ENCODE results near the gene VWA3B.
"Not testable (repeated sequence)": the region's sequence is repeated elsewhere in the genome, so short reads cannot be mapped to it uniquely, and the experiment has no call there.

Gene VWA3B

DNA sequence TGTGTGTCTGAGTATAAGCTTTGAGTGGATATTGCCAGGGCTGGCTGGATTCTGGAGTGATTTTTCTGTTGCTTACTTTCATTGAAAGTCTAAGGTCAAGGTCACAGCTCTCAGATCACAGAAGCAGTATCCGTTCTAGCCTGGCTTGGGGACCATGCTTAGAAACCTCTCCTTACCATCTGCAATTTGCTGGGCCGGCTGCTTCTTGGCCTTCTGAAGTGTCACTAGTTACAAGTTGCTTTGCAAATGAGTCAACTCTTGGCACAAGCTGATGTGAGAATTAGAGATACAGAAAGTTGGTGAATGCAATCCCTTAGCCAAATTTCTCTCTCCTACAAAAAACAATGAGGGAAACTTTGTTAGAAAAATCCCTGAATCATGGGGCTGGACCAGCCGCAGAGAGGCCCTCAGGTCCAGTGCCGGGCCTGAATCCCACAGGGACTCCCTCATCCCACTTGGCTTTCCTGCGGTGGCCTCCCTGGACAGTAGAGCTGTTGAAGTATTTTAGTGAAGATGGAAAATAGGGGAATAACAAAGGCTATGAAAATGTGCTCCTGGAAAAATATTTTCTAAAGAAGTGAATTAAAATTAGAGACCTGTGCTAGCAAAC, 166.6 kb downstream of the VWA3B start:
- DNase-seq: no peak

DNA sequence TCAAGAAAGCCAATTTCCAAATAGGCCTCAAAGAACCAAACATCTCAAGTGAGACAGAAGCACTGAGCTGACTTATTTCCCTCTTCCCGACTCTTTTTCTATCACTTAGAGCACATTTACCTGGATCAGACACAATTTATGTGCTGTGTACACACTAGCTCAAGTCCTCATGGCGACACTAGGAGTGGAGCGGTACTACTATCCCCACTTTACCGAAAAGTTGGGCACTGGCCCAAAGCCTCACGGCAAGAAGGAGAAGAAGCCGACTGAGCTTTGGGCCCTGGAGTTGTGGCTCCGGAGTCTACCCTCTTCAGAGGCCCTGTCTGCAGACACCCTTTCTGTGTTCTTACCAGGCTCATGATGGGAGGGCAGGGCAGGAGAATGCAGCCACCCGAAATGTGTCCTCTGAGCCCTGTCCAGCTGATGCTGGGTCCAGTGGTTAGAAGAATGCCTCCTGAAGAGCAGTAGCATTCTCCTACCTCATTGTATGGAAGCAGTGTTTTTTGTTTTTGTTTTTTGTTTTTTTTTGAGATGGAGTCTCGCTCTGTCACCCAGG, 167.6 kb downstream of the VWA3B start:
- DNase-seq: no peak

DNA sequence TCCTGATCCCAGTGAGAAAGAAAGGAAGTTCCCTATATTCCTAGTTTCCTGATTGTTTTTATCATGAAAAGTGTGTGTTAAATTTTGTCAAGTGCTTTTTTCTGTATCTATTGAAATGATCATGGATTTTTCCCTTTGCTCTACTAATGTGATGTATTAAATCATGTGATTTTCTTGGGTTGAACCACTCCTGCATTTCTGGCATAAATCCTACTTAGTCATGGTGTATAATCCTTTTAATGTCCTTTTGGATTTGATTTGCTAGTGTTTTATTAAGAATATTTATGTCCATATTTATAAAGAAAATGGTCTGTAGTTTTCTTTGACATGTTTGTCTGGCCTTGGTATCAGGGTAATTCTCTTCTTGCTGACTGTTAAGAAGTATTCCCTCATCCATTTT, 171.9 kb downstream of the VWA3B start:
- DNase-seq: no peak

DNA sequence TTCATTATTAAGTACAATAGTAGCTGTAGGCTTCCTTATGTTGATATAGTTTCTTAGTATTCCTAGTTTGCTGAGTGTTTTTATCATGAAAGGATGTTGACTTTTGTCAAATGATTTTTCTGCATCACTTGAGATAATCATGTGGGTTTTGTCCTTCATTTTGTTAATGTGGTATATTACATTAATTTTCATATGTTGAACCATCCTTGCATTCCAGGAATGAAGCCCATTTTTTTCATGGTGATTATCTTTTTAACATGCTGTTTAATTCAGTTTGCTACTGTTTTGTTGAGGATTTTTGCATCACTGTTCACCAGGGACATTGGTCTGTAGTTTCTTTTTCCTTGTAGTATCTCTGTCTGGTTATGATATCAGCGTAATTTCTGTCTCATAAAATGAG, 176.4 kb downstream of the VWA3B start:
- no peak for DNase-seq

DNA sequence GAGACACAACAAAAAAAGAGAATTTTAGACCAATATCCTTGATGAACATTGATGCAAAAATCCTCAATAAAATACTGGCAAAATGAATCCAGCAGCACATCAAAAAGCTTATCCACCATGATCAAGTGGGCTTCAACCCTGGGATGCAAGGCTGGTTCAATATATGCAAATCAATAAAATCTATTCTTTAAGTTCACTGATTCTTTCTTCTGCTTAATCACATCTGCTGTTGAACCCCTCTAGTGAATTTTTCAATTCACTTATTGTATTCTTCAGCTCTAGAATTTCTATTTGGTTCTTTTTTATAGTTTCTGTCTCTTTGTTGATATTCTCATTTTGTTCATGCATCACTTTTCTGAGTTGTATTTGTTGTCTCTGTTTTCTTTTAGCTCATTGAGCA, 181.3 kb downstream of the VWA3B start:
- DNase-seq: not testable (repeated sequence)

DNA sequence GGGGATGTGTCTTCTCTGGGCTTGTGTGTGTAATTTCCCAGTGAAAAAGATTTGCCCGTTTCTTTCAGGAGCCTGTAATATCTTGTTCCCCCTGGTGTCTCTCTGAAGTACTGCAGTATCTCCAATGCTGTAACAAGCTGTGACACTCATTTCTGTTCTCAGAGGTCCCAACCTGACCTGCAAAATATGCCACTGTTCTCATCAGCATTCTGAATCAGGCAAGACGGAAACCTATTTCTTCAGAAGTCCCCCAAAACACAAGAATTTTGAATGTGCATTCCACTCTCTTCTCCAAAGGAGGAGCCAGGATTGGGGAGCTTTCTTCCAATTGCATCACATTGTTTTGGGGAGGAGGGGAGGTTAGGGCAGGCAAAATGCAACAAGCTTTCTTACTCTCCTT, 182.3 kb downstream of the VWA3B start:
- DNase-seq: peak; percentile 23

DNA sequence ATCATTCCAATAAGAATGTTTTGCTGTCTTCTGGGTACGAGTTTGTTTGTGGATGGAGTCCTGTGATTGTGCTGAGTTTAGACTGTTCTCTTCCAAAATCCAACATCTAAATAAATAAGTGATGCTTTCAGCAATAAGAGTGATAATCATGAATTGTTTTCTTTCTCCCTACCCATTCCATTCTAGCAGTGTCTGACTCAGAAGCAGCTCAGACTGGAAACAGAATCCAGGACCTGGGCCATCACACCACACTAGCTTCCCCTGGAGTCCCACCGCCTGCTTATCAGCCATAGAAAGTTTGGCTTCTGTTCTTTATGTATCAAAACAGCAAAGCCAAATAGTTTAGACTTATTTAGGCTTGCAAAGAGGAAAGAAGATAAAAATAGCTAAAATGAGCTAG, 182.9 kb downstream of the VWA3B start:
- no peak for DNase-seq

DNA sequence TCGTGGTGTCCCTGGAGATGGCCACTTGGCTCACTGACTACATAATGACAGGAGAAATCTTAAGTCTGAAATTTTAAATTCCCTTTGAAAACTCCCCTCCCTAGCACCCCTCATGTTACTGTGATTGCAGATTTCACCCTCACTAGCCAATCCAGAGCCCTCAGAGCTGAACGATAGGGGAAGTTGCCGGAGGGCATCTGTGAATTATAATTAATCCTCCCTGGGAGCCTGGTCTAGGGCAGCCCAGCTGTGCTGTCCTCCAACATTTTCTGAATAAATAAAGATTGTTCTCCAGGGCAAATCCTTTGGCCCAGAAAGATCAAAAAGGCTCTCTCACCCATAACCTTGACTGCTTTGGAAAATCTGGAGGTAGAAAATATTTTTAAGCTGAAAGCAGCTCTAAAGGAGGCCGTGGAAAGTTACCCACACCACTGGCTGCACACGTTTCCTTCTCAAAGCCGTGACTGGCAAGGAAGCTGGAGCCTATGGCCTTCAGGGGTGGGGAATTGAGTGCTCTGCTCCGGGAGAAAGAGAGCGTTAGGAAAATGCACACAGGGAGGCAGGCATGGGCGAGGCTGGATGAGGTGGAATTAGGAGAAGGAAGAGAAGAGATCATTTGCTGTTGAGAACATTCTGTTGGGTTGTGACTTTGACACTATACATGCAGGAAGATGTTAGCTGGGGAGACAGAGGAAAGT, 190.3 kb downstream of the VWA3B start:
- DNase-seq: no peak

DNA sequence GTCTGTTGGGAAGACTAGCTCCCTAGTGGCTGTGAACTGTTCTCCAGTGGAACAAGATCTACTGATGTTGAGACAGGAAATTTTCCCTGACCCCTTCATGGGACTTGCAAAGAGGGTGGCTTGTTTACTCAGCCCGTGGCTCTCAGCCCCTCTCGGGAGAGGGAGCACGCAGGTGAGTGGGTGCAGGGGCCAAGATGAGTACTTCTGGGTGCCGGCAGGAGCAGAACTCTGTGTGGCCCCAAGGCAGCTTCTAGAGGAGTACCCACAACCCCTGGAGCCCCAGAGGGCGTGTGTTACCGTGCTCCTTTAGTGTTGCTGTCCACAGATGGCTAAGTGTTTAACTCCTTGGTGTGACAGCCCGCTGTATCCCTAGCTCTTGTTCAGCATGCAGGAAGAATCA, 191.1 kb downstream of the VWA3B start:
- DNase-seq: no peak

DNA sequence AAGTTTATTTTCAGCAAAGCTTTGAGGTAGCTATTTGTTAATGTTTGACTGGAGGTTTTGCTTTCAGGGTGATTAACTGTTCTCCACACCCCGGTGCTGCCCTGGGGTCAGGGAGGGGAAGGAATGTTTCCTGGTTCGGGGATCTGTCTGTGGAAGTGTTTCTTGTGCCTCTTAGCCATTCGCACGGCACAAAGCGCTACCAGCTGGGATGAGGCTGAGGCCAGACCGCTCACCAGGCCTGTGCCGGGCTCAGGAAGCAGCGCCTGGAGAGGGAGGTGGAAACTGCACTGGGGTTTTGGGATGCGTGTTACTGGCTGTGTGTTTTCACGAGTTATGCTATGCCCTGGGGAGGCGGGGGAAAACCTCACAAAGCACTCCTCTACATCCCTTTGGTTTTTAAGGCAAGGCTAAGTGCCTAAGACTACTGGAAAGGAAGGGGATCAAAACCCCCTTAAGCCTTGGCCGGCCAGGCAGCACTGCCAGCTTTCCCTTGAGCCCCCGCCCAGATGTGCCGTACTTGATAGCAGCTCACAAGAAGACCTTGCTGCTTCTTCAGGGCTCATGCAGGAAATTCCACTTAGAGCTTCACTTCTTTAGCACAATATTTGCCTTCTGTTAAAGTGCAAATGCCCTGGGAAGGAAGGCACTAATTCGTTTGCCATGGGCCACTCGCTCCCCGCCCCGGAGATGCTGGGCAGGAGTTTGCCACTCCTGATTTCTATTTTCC, 193.6 kb downstream of the VWA3B start:
- no peak for DNase-seq

DNA sequence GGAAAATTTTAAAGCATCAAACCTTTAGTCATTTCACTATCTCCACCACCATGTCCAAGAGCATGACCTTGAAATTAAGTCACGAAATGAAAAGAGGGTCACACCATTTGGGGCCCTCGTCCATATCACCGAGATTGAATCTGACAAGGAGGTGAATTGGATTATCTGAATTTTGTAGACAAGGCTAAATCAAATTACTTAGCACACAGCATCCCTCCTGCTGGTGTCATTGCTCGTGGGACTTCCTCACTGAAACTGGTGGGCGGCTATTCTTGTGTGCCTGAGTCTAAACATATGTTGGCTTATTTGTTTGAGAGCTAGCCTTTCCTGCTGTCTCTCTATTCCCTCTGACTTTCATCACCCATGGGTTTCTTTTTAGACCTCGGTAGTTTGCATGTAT, 194.6 kb downstream of the VWA3B start:
- no peak for DNase-seq

DNA sequence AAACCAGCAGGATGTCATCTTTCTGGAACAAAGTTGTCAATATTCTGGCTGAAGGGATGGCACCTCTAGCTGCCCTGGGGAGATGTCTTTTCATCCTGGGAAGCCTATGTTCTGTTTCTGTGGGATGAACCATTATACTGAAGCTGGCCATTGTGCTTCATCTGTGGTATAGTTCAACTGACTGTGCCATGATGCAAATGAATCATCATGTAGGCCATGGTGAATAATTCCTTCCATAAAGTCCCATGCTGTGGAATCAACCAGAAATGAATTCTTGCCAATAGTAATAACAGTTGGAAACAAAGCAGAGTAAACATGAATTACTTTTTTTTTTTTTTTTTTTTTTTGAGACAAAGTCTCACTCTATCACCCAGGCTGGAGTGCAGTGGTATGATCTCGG, 195.1 kb downstream of the VWA3B start:
- no peak for DNase-seq

DNA sequence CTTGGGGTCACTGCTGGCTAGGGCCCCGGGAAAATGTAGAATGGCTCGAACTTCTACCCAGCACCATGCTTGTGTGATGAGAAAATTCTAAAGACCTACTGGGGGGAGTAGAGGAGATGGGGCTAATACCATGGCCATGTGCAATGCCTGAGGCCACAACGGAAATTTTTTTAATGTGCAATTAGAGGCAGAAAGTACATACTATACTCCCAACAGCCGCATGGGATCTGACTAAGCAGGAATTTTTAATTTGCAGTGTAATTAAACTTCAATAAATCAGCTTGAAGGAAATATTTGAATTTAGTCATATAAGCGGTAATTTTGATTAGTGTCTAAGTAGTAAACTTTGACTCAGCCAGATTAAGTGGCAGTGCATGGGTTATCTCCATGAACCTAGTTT, 206.1 kb downstream of the VWA3B start:
- DNase-seq: no peak

DNA sequence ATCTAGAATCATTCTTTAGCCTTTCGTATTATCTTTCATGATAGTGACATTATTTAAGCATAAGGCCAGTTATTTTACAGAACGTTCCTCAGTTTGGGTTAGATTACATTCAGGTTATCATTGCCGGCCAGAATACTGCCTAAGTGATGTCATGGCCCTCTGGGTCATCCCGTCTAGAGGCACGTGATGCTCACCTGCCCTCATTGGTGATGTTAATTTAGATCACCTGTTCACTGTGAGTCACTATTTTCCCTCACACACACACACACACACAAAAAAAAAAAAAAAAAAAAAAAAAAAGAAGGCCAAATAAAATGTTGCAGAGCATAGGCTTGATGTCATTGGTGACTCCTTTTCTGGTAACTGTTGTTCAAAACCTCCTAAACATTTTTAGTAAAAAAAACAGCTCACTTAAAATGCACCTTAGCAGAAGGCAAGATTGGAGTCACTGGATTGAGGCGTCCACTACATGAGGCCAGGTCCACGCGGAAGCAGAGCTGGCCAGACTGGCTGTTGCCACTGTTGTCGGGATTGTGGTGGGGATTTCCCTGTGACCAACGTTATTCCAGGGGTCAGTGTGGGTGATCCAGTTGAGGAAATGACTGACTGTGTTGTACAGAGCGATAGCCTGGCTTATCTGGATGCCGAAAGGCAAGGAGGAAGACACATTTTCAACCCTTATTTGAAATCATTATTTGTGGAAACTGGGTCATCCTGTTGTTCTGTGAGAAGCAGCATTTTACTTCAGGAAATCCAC, 207.1 kb downstream of the VWA3B start:
- no peak for DNase-seq

DNA sequence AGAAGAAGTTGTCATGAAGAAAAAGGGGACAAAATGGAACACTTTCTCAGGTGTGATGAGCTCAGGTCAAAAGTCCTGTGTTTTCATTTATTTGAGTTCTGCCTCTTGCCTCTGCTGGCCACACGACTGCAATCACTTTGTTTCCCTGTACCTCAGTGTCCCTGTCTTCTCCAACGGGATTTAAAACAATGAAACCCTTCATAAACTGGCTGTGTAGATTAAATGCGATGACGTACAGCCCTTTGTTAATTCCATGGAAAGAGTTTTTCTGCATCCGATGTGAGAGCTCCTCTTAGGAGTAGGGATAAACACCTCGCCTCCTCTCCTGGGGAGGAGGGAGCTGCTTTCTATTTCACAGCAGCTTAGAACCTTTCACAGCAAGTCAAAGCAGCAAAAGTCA, 207.7 kb downstream of the VWA3B start:
- DNase-seq: no peak

DNA sequence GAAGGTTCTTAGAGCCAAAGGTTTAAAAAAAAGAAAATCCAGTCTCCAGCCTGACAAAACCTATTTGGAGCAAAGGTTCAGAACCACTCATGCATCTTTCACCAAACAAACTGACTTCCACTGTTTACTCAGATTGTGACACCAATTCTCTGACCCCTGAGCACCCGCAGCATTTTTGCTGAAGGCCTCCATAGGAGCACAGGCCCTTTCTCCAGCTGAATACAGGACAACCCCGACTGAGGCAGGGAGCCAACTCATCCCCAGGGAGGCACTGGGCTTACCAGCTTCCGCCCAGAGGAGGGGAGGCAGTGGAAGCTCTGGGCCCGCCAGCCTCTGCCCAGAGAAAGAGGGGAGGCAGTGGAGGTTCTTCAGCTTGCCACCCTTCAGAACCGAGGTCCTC, 208.3 kb downstream of the VWA3B start:
- no peak for DNase-seq

DNA sequence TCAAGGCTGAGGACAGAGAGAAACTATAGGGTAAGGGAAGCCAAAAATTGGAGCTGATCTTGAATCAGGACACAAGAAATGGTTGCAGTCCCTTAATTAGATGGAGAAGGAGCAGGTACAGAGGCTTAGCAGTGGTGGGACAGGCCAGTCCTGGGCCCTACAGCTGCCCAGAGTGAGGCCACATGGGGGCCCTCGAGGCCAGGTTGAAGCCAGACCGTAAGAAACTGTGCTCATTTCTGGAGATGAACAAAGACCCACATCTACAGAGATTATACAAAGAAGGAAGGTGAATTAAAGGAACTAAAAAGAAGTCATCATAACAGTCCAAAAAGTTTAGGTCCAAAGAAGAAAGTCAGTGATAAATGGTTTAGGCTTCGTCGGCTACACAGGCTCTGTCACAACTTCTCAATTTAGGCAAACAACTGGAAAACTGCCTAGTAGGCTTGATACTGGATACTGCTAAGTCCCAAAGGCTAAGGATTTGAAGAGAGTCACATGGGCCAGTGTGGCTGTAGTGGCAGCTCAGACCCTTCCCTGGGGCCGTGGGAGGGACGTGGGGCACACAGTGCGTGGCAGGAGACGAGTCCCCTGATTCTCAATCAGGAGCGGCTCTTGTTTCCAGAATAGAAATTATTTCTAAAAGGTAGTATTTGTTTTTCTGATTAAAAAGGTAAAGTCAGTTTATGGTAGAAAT, 208.9 kb downstream of the VWA3B start:
- no peak for DNase-seq

DNA sequence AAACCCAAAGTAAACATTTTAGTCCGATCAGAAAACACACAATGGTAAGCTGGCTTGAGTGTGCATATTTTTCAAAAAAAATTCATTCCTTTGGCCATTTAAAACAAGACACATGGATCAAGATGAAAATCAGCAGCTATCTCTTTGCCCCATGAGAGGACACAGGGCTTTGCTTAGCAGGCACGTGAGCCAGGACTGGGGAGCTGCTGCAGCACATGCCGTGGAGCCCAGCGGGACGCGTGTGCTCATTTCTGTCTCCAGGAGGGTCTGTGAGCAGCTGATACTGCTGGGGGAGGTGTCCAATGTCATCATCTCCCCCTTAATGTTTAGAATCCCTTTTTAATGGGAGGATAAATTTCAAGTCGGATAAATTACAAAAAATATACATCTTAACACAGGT, 209.5 kb downstream of the VWA3B start:
- no peak for DNase-seq

DNA sequence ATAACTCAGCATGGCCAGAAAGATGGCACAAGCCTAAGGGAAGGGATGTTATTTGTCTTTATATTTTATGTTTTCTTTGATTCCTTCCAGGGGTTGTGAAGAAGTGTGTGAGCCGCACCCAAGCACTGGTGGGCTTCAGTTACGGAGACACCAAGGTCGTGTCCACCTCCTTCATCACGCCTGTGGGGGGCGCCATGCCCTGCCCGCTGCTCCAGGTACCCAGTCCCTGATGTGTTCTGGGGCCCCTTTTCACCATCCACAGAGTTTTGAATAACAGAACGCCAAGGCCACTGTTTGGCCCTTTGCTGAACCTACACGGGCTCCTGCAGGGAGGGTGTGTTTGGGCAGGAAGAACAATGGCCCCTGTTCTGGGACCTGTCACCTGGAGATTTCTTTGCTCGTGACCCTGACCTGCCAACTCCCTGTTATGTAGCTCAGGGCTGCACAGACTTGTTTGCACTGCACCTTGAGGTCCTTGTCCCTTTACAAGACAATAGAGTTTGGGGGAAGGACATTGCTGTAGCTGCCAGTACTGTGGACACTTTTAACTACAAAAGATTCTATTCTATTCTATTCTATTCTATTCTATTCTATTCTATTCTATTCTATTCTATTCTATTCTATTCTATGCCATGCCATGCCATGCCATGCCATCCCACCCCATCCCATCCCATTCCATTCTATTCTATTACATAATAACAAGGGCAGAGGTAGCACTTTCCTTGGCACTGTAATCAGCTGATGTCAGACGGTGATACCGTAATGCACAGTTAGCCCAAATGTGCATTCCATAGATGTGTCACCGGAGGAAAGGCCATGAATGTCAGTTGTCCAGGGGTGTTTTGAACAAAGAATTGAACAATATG, 211.1 kb downstream of the VWA3B start:
- DNase-seq: no peak

DNA sequence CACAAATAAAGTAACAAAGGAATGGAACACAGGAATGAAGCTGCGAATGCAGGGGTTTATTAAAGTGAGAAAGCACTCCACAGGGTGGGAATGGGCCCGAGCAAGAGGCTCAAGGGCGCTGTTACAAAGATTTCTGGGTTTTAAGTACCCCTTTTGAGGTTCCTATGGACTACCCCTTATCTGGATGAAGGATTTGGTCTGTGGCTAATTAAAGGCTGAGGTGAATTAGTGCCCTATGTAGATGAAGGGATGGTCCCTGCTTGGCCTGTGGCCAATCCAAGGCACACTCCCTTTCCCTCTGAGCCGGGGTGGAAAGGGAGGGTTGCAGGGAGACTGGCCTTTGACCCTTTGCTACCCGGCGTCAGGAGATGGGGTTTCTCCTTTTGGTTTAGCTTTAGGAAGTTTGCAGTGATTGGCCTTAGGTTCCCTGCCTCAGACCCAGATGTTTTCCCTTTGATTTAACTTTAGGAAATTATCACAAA, 211.8 kb downstream of the VWA3B start:
- no peak for DNase-seq

DNA sequence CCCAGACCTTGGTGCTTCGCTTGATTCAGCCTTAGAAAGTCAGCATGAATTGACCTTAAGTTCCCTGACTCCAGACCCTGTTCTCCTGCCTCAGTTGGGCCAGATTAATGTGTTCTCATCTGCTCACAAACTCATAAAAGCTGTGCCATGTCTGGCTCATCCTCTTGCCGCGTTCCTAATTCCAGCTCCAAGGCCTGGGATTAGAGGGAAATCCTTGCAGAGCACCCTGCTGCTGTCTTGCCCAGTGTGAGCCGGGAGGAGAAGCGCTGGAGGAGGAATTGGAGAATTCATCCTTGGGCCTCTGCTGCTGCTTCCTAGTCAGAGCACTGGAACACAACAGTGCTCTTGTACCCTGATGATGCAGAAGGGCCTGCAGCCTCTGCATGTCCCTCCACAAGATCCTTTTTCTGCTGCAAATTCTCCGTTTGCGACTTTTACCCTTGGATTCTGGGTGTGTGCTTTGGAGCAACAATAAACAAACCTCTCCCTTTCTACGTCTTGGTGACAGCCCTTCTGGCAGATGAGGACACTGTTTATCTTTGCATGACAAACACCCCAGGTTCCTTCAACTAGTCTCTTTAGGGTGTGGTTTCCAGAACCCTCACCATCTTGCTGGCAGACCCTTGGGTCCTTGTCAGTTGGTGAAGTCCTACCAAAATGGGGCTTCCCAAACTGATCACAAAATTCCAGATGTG, 212.4 kb downstream of the VWA3B start:
- no peak for DNase-seq

Data from CD4-positive, alpha-beta T cell treated with Interleukin-10 for 1 hour (primary cell).